ENCODE measurements around the gene CCNL2.

Gene CCNL2

DNA sequence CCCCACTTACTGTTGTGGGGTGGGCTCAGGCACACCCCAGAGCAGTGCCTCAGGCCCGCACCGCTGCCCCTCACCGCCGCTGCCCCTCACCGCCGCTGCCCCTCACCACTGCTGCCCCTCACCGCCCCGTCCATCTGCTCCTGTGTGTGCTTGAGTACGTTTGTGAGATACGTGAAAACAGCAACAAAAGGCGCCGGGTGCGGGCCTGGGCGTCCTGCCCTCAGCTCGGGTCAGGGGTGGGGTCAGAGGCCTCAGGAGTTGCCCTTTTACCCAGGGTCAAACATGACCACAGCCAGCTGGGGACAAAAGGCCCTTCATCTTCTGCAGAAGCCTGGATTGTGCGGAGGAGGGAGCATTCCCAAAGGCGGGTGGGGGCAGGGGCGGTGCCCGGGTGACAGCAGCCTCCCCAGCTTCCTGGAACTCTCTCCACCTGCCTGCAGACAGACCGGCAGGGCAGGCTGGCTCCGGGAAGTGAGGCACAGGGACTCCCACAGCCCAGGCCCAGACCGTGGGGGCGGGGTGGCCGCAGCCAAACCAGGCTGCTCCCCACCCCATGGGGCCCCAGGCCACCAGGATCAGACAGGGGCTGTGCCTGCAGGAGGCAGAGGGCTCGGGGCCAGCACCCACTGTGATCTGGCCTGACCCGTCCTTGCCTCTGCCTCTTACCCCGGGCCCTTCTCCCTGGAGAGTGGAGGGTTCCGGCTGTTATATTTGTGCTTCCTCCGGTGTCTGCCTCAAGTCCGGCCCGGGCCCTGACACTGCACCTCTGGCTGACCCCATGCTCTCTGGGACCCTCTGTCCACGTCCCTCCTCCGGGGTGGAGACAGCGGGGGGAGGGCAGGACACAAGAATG lies 34.0 kb upstream of the CCNL2 start:
- DNase-seq (ENCODE audit: low spot score), result peak; percentile 75
- CTCF ChIA-PET, result interaction anchor here (0.6 to 1.8 kb wide), 4 partner anchors 26 to 291 kb away, joined by 3 to 7 read pairs (median 4); partner anchors contain the start of gene MRPL20
- H3K27ac ChIP-seq, result peak overlapping the region; percentile 42
- TF ChIP-seq, protein P1, sequence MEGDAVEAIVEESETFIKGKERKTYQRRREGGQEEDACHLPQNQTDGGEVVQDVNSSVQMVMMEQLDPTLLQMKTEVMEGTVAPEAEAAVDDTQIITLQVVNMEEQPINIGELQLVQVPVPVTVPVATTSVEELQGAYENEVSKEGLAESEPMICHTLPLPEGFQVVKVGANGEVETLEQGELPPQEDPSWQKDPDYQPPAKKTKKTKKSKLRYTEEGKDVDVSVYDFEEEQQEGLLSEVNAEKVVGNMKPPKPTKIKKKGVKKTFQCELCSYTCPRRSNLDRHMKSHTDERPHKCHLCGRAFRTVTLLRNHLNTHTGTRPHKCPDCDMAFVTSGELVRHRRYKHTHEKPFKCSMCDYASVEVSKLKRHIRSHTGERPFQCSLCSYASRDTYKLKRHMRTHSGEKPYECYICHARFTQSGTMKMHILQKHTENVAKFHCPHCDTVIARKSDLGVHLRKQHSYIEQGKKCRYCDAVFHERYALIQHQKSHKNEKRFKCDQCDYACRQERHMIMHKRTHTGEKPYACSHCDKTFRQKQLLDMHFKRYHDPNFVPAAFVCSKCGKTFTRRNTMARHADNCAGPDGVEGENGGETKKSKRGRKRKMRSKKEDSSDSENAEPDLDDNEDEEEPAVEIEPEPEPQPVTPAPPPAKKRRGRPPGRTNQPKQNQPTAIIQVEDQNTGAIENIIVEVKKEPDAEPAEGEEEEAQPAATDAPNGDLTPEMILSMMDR (conservative IDR thresholded peaks at IDR 0.05; ENCODE audit: low read depth), result no peak
- POLR2A ChIA-PET (ENCODE audit: low non-redundant PET), result interaction anchor here (0.6 kb wide), 1 partner anchor 37 kb away, joined by 11 read pairs; no protein-coding TSS in a partner anchor

DNA sequence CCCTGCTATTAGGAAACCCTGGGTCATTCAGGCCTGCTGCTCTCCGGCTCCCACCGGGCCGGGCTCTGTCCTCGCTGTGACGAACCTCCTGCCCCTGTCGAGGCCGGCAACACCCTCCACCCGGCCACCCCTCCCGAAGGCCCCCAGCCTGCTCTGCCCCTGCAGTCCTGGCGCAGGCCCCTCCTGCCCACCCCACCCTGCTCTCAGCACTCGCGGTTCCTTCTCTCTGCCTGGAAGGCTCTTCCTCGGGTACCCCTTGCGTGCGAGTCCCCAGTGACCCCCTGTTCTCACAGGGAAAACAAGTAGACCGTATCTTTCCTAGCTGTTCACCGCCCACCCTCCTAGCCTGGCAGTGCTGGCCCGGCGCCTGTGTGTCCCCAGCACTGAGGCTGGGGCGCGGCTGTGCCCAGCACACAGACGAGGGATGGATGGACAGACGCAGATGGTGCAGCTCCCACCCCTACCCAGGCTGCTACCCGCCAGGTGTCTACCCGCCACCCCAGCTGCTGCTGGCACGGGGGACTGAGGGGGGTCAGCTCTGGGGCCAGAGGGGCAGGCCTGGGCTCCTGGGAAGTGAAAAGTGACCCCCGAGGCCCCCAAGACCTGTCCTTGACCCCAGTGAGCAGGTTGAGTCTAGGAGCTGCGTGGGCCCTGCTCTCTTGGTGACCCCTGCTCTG lies 33.3 kb upstream of the CCNL2 start:
- no peak for DNase-seq (ENCODE audit: low spot score)
- POLR2A ChIA-PET (ENCODE audit: low non-redundant PET), result interaction anchor here (0.6 kb wide), 1 partner anchor 36 kb away, joined by 11 read pairs; no protein-coding TSS in a partner anchor
- CTCF ChIA-PET, result interaction anchor here (1.0 kb wide), 1 partner anchor 32 kb away, joined by 5 read pairs; no protein-coding TSS in a partner anchor
- TF ChIP-seq, protein P1 (conservative IDR thresholded peaks at IDR 0.05; ENCODE audit: low read depth), result no peak
- peak overlapping the region; percentile 57 for H3K27ac ChIP-seq

DNA sequence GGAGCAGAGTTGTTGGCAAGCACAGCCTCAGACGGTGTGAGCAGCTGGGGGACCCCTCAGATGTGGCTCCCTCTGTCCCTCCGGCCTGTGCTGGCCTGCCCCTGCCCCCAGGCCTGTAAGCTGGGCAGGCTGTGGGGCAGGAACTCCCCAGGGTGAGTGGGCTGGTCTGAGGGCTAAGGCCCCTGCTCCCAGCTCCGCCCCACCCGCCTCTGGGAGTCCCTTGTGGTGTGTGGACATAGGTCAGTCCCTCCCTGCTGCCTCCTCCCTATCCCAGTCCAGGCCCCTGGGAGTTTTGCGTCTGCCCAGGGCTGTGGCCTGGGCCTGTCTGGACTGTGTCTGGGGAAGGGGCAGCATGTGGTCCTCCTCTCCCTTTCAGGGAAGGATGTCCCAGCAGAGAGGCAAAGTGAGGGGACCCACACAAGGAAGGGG lies 32.7 kb upstream of the CCNL2 start:
- TF ChIP-seq, protein P1 (conservative IDR thresholded peaks at IDR 0.05; ENCODE audit: low read depth), result no peak
- H3K27ac ChIP-seq, result peak overlapping the region; percentile 57
- DNase-seq (ENCODE audit: low spot score), result no peak
- ChIA-PET CTCF (no interaction called here), POLR2A (ENCODE audit: low non-redundant PET) (no interaction called here)

DNA sequence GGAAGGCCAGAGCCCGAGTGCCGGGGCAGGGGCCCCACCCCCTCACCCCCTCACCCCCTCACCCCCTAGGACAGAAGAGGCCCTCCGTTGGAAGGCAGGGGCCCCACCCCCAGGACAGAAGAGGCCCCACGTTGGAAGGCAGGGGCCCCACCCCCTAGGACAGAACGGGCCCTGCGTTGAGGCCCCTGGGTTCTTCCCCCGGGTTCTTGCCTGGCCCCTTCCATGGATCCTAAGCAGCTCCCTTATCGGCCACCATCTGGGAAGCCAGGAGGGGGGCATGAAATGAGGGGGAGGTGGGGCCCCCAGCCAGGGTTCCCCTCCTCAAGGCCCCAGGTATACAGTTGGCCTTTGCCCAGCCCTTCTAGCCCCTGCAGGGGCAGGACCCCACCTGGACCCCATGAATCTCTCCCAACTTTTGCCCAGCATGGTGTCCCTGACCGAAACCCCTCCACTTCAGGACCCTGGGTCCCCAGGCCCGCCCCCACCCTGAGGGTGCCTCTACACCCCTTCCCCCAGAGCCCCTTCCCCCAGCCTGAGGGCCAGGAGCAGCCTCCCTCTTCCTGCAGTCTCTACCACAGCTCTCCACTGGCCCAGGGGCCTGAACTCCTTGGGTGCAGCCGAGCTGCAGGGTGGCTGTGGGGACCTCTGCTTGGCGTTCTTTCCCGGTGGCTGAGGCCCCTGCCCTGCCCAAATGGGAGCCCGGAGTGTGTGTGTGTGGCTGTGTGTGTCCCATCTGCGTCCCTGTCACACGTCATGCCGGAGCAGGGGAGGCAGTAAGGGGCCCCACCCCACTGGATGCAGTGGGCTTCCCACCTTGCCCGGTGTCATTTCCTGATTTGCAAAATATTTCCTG lies 32.1 kb upstream of the CCNL2 start:
- ChIA-PET CTCF (interaction anchor here (1.1 kb wide), 1 partner anchor 10 kb away, joined by 3 read pairs; no protein-coding TSS in a partner anchor), POLR2A (ENCODE audit: low non-redundant PET) (interaction anchor here (0.6 kb wide), 1 partner anchor 16 kb away, joined by 8 read pairs; no protein-coding TSS in a partner anchor)
- no peak for DNase-seq (ENCODE audit: low spot score)
- TF ChIP-seq, protein P1 (conservative IDR thresholded peaks at IDR 0.05; ENCODE audit: low read depth), result no peak
- peak overlapping the region; percentile 57 for H3K27ac ChIP-seq

DNA sequence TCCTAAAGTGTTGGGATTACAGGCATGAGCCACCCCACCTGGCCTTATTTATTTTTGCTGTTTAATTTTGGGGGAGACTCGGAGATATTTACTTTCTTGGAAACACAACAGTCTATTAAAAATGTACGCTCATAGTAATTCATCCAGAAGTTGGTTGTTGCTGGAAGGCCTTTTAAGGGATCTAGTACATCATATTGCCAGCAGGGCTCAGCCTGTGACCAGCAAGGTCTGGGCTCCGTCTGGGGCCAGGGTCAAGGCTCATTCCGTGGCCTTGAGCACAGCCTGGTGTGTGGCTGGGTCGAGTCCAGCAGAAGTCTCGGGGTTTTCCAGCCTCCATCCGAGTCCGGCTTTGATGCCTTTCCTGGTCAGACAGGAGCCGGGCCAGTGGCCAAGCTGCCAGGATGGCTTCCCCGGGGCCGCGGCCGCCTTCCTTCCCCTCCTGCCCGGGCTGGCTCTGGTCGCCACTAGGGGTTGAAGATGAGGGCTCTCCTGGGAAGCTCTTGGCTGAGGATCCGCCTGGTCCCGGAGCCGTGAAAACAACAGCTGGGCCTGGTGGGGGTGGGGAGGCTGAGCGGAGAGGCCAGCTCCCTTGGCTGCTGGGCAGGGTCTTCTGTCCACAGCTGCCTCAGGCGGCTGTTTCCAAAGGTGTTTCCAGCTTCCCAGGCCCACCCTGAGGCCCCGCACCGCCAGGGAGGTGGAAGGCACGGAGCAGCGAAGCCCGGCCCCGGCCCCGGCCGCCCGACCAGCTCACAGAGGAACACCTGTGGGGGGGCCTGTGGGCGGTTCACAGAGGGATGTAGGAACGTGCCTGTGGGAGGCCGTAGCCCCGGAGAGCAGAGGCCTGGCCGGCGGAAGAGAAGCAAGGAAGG lies 31.2 kb upstream of the CCNL2 start:
- DNase-seq (ENCODE audit: low spot score), result no peak
- TF ChIP-seq, protein P1 (conservative IDR thresholded peaks at IDR 0.05; ENCODE audit: low read depth), result no peak
- H3K27ac ChIP-seq, result peak overlapping the region; percentile 41
- POLR2A ChIA-PET (ENCODE audit: low non-redundant PET), result interaction anchor here (0.6 kb wide), 1 partner anchor 17 kb away, joined by 8 read pairs; no protein-coding TSS in a partner anchor
- CTCF ChIA-PET, result interaction anchor here (1.1 kb wide), 1 partner anchor 10 kb away, joined by 3 read pairs; no protein-coding TSS in a partner anchor
